HepG2 (cell line): Measurements from ENCODE around the gene DGAT2. TPM values are rescaled to one million over a fixed set of nuclear protein-coding genes. Genes with fewer than 3 reads are reported as not detected.
A peak's percentile ranks its signal among the peaks of the same experiment; 100 is the strongest.

Experiments used
- ATAC-seq: fragments of 200-7000 bp; cut with Tn5 transposase; 3 replicates; pipeline ENCODE4 v1.9.1; 2020; ENCODE audit warnings: mild to moderate bottlenecking, moderate library complexity
- BruUV-seq: library from RNA; stranded (reverse); fragments of 400-500 nt; replicated peaks from 2 replicates; lab custom pipeline; 2021; lab: Mats Ljungman, UMichigan
- CTCF ChIA-PET: fragments of 300-600 bp; formaldehyde crosslinking; extraction: SDS; loops from one replicate; lab custom pipeline; 2021; ENCODE audit warnings: low total read pairs, inconsistent platforms, low intra/inter-chr PET ratio; lab: Yijun Ruan, JAX
- POLR2A ChIA-PET: fragments of 350-600 bp; sonication (Branson Sonifier 250); formaldehyde crosslinking; loops from one replicate; lab custom pipeline; 2020; ENCODE audit warnings: antibody characterized with exemption, inconsistent platforms; lab: Yijun Ruan, JAX
- DNase-seq: peaks from one replicate; pipeline ENCODE4 v3.0.0-alpha.2; 2015; ENCODE audit warnings: low spot score
- FAIRE-seq: peaks from 3 replicates; lab custom pipeline; 2011; peaks lifted over from hg19 to GRCh38; lab: Jason Lieb, UNC
- H2AFZ ChIP-seq: one replicate; pipeline ENCODE4 v1.6.1; 2011; ENCODE audit warnings: low read length, inconsistent platforms
- H3K27ac ChIP-seq: fragments of 300-600 bp; 3 replicates; pipeline ENCODE4 v1.8.0; 2011; ENCODE audit warnings: mixed run types, mild to moderate bottlenecking, mixed read lengths, low read length, inconsistent platforms; ENCODE audit not compliant: insufficient read depth; ENCODE audit errors: extremely low read length
- H3K27me3 ChIP-seq, 2 experiments: fragments of 200-600 bp in 1 of 2; 2 replicates in 1 of 2; 3 replicates in 1 of 2; pipeline versions ENCODE4 v1.6.0 to v1.8.0; 2011; ENCODE audit warnings: low read length in 2 of 2, mild to moderate bottlenecking in 2 of 2, moderate library complexity in 2 of 2, inconsistent platforms in 1 of 2; ENCODE audit not compliant: insufficient read depth in 2 of 2, control insufficient read depth in 1 of 2
- H3K36me3 ChIP-seq, 2 experiments: fragments of 200-600 bp in 1 of 2; replicated peaks in 1 of 2; 2 replicates in 1 of 2; 3 replicates in 1 of 2; pipeline versions ENCODE4 v1.5.1 to v1.8.0; 2011; ENCODE audit warnings: low read length in 2 of 2, inconsistent platforms in 1 of 2; ENCODE audit not compliant: insufficient read depth in 2 of 2, control insufficient read depth in 1 of 2
- H3K4me1 ChIP-seq: 2 replicates; pipeline ENCODE4 v1.5.1; 2012; ENCODE audit warnings: low read length, inconsistent platforms; ENCODE audit not compliant: insufficient read depth
- H3K4me2 ChIP-seq: 2 replicates; pipeline ENCODE4 v1.6.0; 2011; ENCODE audit warnings: low read depth, low read length, inconsistent platforms
- H3K4me3 ChIP-seq, 3 experiments: fragments of 200-600 bp in 1 of 3; sonication (generic), shearing (Covaris generic) in 1 of 3; replicated peaks in 1 of 3; 2 replicates each; pipeline ENCODE4 v1.5.1; 2011 to 2016; ENCODE audit warnings: low read length in 3 of 3, inconsistent platforms in 2 of 3, low read depth in 2 of 3, mild to moderate bottlenecking in 2 of 3, control low read depth in 1 of 3, mixed read lengths in 1 of 3; ENCODE audit not compliant: insufficient read depth in 1 of 3
- H3K79me2 ChIP-seq: one replicate; pipeline ENCODE4 v1.6.1; 2011; ENCODE audit warnings: low read length, inconsistent platforms; ENCODE audit not compliant: insufficient read depth
- H3K9ac ChIP-seq: 2 replicates; pipeline ENCODE4 v1.6.0; 2011; ENCODE audit warnings: mild to moderate bottlenecking, low read depth, low read length, inconsistent platforms; ENCODE audit not compliant: insufficient read depth
- H3K9me3 ChIP-seq: 2 replicates; pipeline ENCODE4 v1.5.1; 2012; ENCODE audit warnings: mild to moderate bottlenecking, low read length
- H4K20me1 ChIP-seq: 2 replicates; pipeline ENCODE4 v1.6.0; 2011; ENCODE audit warnings: inconsistent platforms, mild to moderate bottlenecking, low read length, moderate library complexity; ENCODE audit not compliant: insufficient read depth
- CEBPG ChIP-seq: IDR thresholded peaks from 2 replicates; pipeline ENCODE4 v1.6.1; 2016
- DNMT1 ChIP-seq: sonication (generic); formaldehyde crosslinking; IDR thresholded peaks from 2 replicates; pipeline ENCODE4 v1.5.1; 2020; ENCODE audit warnings: mild to moderate bottlenecking, missing genetic modification reagents
- MBD4 ChIP-seq: IDR thresholded peaks from 2 replicates; pipeline ENCODE4 v1.6.1; 2012; ENCODE audit warnings: low read length, inconsistent platforms, borderline replicate concordance
- RXRA ChIP-seq: sonication (generic); formaldehyde crosslinking; IDR thresholded peaks from 2 replicates; pipeline ENCODE4 v1.5.1; 2020; ENCODE audit warnings: missing genetic modification reagents
- ZFP37 ChIP-seq: sonication (generic); formaldehyde crosslinking; IDR thresholded peaks from 2 replicates; pipeline ENCODE4 v1.4.0; 2020; ENCODE audit warnings: missing genetic modification reagents, borderline replicate concordance
- ZFP90 ChIP-seq: sonication (generic); formaldehyde crosslinking; IDR thresholded peaks from 2 replicates; pipeline ENCODE4 v1.8.0; 2022; ENCODE audit warnings: missing genetic modification reagents, mild to moderate bottlenecking, inconsistent platforms, borderline replicate concordance
- ZNF121 ChIP-seq: sonication (generic); formaldehyde crosslinking; IDR thresholded peaks from 2 replicates; pipeline ENCODE4 v1.5.0; 2020; ENCODE audit warnings: mild to moderate bottlenecking, missing genetic modification reagents
- ZNF33B ChIP-seq: sonication (generic); formaldehyde crosslinking; IDR thresholded peaks from 2 replicates; pipeline ENCODE4 v1.5.1; 2020; ENCODE audit warnings: mild to moderate bottlenecking, missing genetic modification reagents
- ZNF446 ChIP-seq: sonication (generic); formaldehyde crosslinking; IDR thresholded peaks from 2 replicates; pipeline ENCODE4 v1.5.0; 2020; ENCODE audit warnings: mild to moderate bottlenecking, missing genetic modification reagents
- ZNF629 ChIP-seq: sonication (generic); formaldehyde crosslinking; conservative IDR thresholded peaks from 2 replicates; pipeline ENCODE4 v1.5.0; 2020; ENCODE audit warnings: missing genetic modification reagents
- ZNF772 ChIP-seq: sonication (generic); formaldehyde crosslinking; IDR thresholded peaks from 2 replicates; pipeline ENCODE4 v1.5.0; 2020; ENCODE audit warnings: mild to moderate bottlenecking, missing genetic modification reagents
- whole genome bisulfite sequencing: methylation state at CpG from one replicate; pipeline ENCODE4 v1.1.6; 2017; ENCODE audit warnings: low lambda C conversion rate; 5-methylcytosine and 5-hydroxymethylcytosine counted together
- in situ Hi-C: cut with HindIII; loops from 2 replicates; pipeline ENCODE4 v1.10.0; 2017; ENCODE audit warnings: low pct_unique_long_range_greater_than_20kb; ENCODE audit not compliant: extremely low pct_ligation_motif_present
- intact Hi-C: fragments of 100-400 bp; cut with micrococcal nuclease; formaldehyde crosslinking; loops from one replicate; pipeline ENCODE4 v1.10.0; 2022; ENCODE audit not compliant: unreplicated experiment
- polyA plus RNA-seq, 8 experiments: library from polyadenylated mRNA; depleted of rRNA in 3 of 8; stranded (reverse) in 7 of 8; unstranded in 1 of 8; fragments of >200 nt; fragmentation: Illumina TruSeq in 4 of 8; extraction: Trizol in 4 of 8; gene quantifications; 2 replicates each; pipeline versions ENCODE4 v1.2.1 to v1.2.3, GENCODE V29; 2011 to 2016; ENCODE audit warnings: low read depth in 4 of 8, missing spikeins in 1 of 8, mixed read lengths in 1 of 8; ENCODE audit not compliant: insufficient read depth in 1 of 8
- total RNA-seq, 5 experiments: library from RNA; depleted of rRNA; stranded (reverse); fragments of >200 nt; fragmentation: Illumina TruSeq; extraction: Trizol; gene quantifications; 2 replicates each; pipeline ENCODE4 v1.2.3, GENCODE V29; 2016; ENCODE audit warnings: low read depth in 1 of 5
- TF ChIP-seq, protein P1 (sequence below): IDR thresholded peaks from 2 replicates; pipeline ENCODE4 v1.6.1; 2016; ENCODE audit warnings: missing biosample characterization, missing genetic modification reagents, low read depth
- TF ChIP-seq, protein P2 (sequence below): sonication (generic); formaldehyde crosslinking; IDR thresholded peaks from 2 replicates; pipeline ENCODE4 v1.5.0; 2020; ENCODE audit warnings: missing genetic modification reagents, mild to moderate bottlenecking, borderline replicate concordance
- TF ChIP-seq, protein P3 (sequence below): IDR thresholded peaks from 2 replicates; pipeline ENCODE4 v1.6.1; 2018; ENCODE audit warnings: missing genetic modification reagents, mild to moderate bottlenecking, missing compliant biosample characterization

The DGAT2 gene
- total and polyA plus RNA-seq, 2 of the 13 experiments (the other 11 are each of a cell fraction or from before 2014, with no cell fraction given) = 39.0 to 65.6 TPM

DNA sequence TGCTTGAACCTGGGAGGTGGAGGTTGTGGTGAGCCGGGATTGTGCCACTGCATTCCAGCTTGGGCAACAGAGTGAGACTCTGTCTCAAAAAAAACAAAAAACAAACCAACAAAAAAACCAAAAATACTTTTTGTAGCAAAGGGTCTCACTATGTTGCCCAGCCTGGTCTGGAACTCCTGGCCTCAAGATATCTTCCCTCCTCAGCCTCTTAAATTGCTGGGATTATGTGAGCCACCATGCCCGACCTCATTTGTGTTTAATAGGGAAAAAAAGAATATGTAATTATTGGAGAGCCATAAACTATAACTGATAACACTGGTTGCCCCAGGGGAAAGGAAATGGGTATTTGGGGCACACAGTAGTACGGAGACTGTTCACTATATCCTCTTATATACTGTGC is 66.2 kb downstream of the DGAT2 start:
- Histone ChIP-seq H4K20me1 (no peaks in the 10 kb centered on the region), H3K79me2 (peaks cover 21% of the 10 kb centered on the region), H2AFZ (no peak overlapping the region), H3K4me2 (no peak overlapping the region), H3K4me3 (no peak overlapping the region), H3K4me1 (no peaks in the 10 kb centered on the region), H3K9ac (no peak overlapping the region), H3K27ac (no peak overlapping the region), H3K9me3 (no peaks in the 10 kb centered on the region), H3K36me3 (peaks cover 0 to 8% of the 10 kb centered on the region in 2 experiments; a peak in 2 of 5 replicates), H3K27me3 (no peaks in the 10 kb centered on the region)
- intact Hi-C loops = no loop called here
- FAIRE-seq (no peak), DNase-seq (no peak), ATAC-seq (no peak)
- no TSS peak for BruUV-seq
- in situ Hi-C loops = no loop called here
- CTCF ChIA-PET = no interaction called here
- WGBS = 97% methylated on average over 3 of the region's 3 CpGs
- TF ChIP-seq ZNF33B (CRISPR knock-in tag) (no peak), ZFP37 (CRISPR knock-in tag) (no peak), ZNF121 (CRISPR knock-in tag) (peak; percentile 53)
- TF ChIP-seq, protein P1, sequence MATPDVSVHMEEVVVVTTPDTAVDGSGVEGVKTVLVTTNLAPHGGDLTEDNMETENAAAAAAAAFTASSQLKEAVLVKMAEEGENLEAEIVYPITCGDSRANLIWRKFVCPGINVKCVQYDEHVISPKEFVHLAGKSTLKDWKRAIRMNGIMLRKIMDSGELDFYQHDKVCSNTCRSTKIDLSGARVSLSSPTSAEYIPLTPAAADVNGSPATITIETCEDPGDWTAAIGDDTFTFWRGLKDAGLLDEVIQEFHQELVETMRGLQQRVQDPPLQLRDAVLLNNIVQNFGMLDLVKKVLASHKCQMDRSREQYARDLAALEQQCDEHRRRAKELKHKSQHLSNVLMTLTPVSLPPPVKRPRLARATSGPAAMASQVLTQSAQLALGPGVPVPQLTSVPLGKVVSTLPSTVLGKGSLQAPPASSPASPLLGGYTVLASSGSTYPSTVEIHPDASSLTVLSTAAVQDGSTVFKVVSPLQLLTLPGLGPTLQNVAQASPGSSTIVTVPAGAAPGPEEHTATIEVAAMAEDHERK (CRISPR knock-in tag) = no peak
- TF ChIP-seq, protein P2, sequence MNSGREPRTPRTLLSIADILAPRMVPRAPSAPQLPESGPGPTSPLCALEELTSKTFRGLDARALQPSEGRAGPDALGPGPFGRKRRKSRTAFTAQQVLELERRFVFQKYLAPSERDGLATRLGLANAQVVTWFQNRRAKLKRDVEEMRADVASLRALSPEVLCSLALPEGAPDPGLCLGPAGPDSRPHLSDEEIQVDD (CRISPR knock-in tag) = no peak
- TF ChIP-seq, all 625 proteins: peak for 1
- POLR2A ChIA-PET = no interaction called here

DNA sequence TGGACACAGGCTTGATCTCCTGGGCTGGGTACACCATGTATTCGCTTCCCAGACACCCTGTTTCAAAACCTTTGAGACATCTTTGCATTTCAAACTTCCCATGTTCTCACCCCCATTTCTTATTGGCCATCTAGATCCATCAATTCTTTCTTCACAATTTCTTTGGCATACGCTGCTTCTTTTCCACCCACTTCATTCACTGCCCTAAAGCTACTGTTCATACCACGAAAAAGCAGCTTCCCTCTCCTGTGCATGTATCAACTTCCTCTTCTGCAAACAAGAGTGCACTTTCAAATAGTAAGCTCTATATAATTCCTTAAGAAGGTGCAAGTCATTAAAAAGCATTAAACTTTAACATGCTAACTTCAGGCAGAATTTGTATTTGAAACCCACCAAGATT is 67.8 kb downstream of the DGAT2 start:
- 98% methylated on average over 3 of the region's 3 CpGs for WGBS
- Histone ChIP-seq H4K20me1 (no peaks in the 10 kb centered on the region), H3K9ac (no peak overlapping the region), H3K36me3 (peaks cover 0 to 8% of the 10 kb centered on the region in 2 experiments; a peak in 2 of 5 replicates), H3K4me1 (no peaks in the 10 kb centered on the region), H3K79me2 (peaks cover 19% of the 10 kb centered on the region), H2AFZ (no peak overlapping the region), H3K4me3 (no peak overlapping the region), H3K27ac (no peak overlapping the region), H3K4me2 (no peak overlapping the region), H3K9me3 (no peaks in the 10 kb centered on the region), H3K27me3 (no peaks in the 10 kb centered on the region)
- ChIA-PET POLR2A (no interaction called here), CTCF (no interaction called here)
- in situ Hi-C loops = no loop called here
- ATAC-seq (no peak), DNase-seq (no peak), FAIRE-seq (no peak)
- intact Hi-C loops = no loop called here
- BruUV-seq = no TSS peak
- no peak for TF ChIP-seq DNMT1
- no peak for TF ChIP-seq CEBPG (CRISPR knock-in tag)
- TF ChIP-seq ZFP90 (CRISPR knock-in tag) = no peak
- TF ChIP-seq, protein P3, sequence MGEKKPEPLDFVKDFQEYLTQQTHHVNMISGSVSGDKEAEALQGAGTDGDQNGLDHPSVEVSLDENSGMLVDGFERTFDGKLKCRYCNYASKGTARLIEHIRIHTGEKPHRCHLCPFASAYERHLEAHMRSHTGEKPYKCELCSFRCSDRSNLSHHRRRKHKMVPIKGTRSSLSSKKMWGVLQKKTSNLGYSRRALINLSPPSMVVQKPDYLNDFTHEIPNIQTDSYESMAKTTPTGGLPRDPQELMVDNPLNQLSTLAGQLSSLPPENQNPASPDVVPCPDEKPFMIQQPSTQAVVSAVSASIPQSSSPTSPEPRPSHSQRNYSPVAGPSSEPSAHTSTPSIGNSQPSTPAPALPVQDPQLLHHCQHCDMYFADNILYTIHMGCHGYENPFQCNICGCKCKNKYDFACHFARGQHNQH (CRISPR knock-in tag) = no peak
- no peak for TF ChIP-seq ZNF446 (CRISPR knock-in tag)
- no peak for TF ChIP-seq MBD4
- TF ChIP-seq RXRA = no peak
- TF ChIP-seq ZNF772 (CRISPR knock-in tag) = no peak
- no peak for TF ChIP-seq ZNF629 (CRISPR knock-in tag)
